H1 (cell line): ENCODE measurements around the gene SLC13A5. TPM values are rescaled to one million over a fixed set of nuclear protein-coding genes. Genes with fewer than 3 reads are reported as not detected.

Source experiments
- CTCF ChIA-PET: fragments of 300-600 bp; sonication (Branson Sonifier 250); formaldehyde crosslinking; loops from one replicate; lab custom pipeline; 2021; ENCODE audit not compliant: partially characterized antibody; lab: Charles Lee
- POLR2A ChIA-PET: fragments of 300-600 bp; sonication (Branson Sonifier 250); formaldehyde crosslinking; loops from one replicate; lab custom pipeline; 2021; ENCODE audit warnings: inconsistent platforms; ENCODE audit not compliant: partially characterized antibody; lab: Charles Lee
- DNase-seq, 2 experiments: peaks; one replicate each; pipeline versions ENCODE4 v3.0.0 to v3.0.0-alpha.2; 2010 to 2022; ENCODE audit warnings: low spot score in 2 of 2, low read depth in 1 of 2, mixed read lengths in 1 of 2
- FAIRE-seq: peaks from 2 replicates; lab custom pipeline; 2011; peaks lifted over from hg19 to GRCh38; lab: Jason Lieb, UNC
- H2AFZ ChIP-seq: 2 replicates; pipeline ENCODE4 v1.8.1; 2012; ENCODE audit warnings: low read length, inconsistent platforms
- H2AK5ac ChIP-seq: 2 replicates; pipeline ENCODE4 v1.6.1; 2013; ENCODE audit warnings: low read depth, low read length
- H2BK120ac ChIP-seq: replicated peaks from 2 replicates; pipeline ENCODE3; 2013; ENCODE audit warnings: low read depth, low read length, inconsistent platforms
- H2BK12ac ChIP-seq: 2 replicates; pipeline ENCODE4 v1.6.1; 2013; ENCODE audit warnings: low read depth, low read length
- H2BK15ac ChIP-seq: 2 replicates; pipeline ENCODE4 v1.6.1; 2013; ENCODE audit warnings: low read length
- H2BK20ac ChIP-seq: 2 replicates; pipeline ENCODE4 v1.6.1; 2013; ENCODE audit warnings: low read length
- H2BK5ac ChIP-seq: 2 replicates; pipeline ENCODE4 v1.6.1; 2013; ENCODE audit warnings: low read depth, low read length
- H3K14ac ChIP-seq: 2 replicates; pipeline ENCODE4 v1.6.1; 2013; ENCODE audit warnings: inconsistent platforms; ENCODE audit not compliant: insufficient read length
- H3K18ac ChIP-seq: 2 replicates; pipeline ENCODE4 v1.6.1; 2013; ENCODE audit warnings: low read length; ENCODE audit errors: extremely low read depth
- H3K23ac ChIP-seq: 2 replicates; pipeline ENCODE4 v1.6.1; 2013; ENCODE audit warnings: inconsistent platforms; ENCODE audit not compliant: insufficient read length
- H3K23me2 ChIP-seq: 2 replicates; pipeline ENCODE4 v1.6.1; 2013; ENCODE audit warnings: low read depth, low read length
- H3K27ac ChIP-seq: 2 replicates; pipeline ENCODE4 v1.6.1; 2011; ENCODE audit warnings: low read depth, low read length, inconsistent platforms
- H3K27me3 ChIP-seq, 4 experiments: replicated peaks in 1 of 4; 1 replicate in 1 of 4; 2 replicates in 3 of 4; pipeline versions ENCODE4 v1.6.1 to v1.8.1; 2011 to 2013; ENCODE audit warnings: low read length in 3 of 4, mild to moderate bottlenecking in 3 of 4, inconsistent platforms in 2 of 4, mixed read lengths in 2 of 4, moderate library complexity in 1 of 4; ENCODE audit not compliant: control insufficient read depth in 3 of 4, insufficient read depth in 3 of 4; ENCODE audit errors: extremely low read depth in 1 of 4
- H3K36me3 ChIP-seq, 4 experiments: 2 replicates each; pipeline versions ENCODE4 v1.6.1 to v1.8.1; 2011 to 2013; ENCODE audit warnings: mild to moderate bottlenecking in 4 of 4, low read length in 3 of 4, moderate library complexity in 2 of 4, control low read depth in 1 of 4, inconsistent platforms in 1 of 4; ENCODE audit not compliant: insufficient read depth in 4 of 4, control insufficient read depth in 2 of 4
- H3K4ac ChIP-seq: replicated peaks from 2 replicates; pipeline ENCODE3; 2013; ENCODE audit warnings: low read length, low read depth, mixed read lengths, inconsistent platforms; ENCODE audit not compliant: insufficient read length
- H3K4me1 ChIP-seq, 4 experiments: replicated peaks in 1 of 4; 1 replicate in 1 of 4; 2 replicates in 3 of 4; pipeline versions ENCODE4 v1.6.1 to v1.8.1; 2011 to 2013; ENCODE audit warnings: low read length in 3 of 4, inconsistent platforms in 2 of 4, mixed read lengths in 1 of 4; ENCODE audit not compliant: insufficient read depth in 4 of 4, control insufficient read depth in 3 of 4
- H3K4me2 ChIP-seq, 2 experiments: 2 replicates each; pipeline versions ENCODE4 v1.6.1 to v1.8.1; 2011 to 2013; ENCODE audit warnings: low read depth in 2 of 2, low read length in 2 of 2, control low read depth in 1 of 2, inconsistent platforms in 1 of 2, mild to moderate bottlenecking in 1 of 2; ENCODE audit not compliant: insufficient read depth in 1 of 2
- H3K4me3 ChIP-seq, 4 experiments: fragments of 200-600, 300-600 bp in 1 of 4; sonication (generic), shearing (Covaris generic), sonication (Bioruptor Twin) in 1 of 4; 2 replicates each; pipeline versions ENCODE4 v1.5.1 to v1.8.1; 2011 to 2016; ENCODE audit warnings: low read length in 4 of 4, low read depth in 3 of 4, control low read depth in 2 of 4, inconsistent platforms in 2 of 4, mild to moderate bottlenecking in 2 of 4, mixed read lengths in 1 of 4, moderate library complexity in 1 of 4; ENCODE audit not compliant: insufficient read depth in 2 of 4; ENCODE audit errors: extremely low read depth in 1 of 4
- H3K56ac ChIP-seq: replicated peaks from 2 replicates; pipeline ENCODE3; 2013; ENCODE audit warnings: low read depth, mild to moderate bottlenecking, mixed read lengths, low read length, inconsistent platforms; ENCODE audit not compliant: insufficient read length
- H3K79me1 ChIP-seq: 2 replicates; pipeline ENCODE4 v1.6.1; 2013; ENCODE audit warnings: low read depth, low read length, control low read depth
- H3K79me2 ChIP-seq, 2 experiments: 2 replicates each; pipeline versions ENCODE4 v1.6.1 to v1.8.1; 2012 to 2013; ENCODE audit warnings: low read length in 2 of 2, mild to moderate bottlenecking in 2 of 2, inconsistent platforms in 1 of 2; ENCODE audit not compliant: insufficient read depth in 2 of 2, control insufficient read depth in 1 of 2
- H3K9ac ChIP-seq, 4 experiments: replicated peaks in 1 of 4; 1 replicate in 1 of 4; 2 replicates in 3 of 4; pipeline versions ENCODE4 v1.6.1 to v1.8.1; 2011 to 2013; ENCODE audit warnings: low read depth in 3 of 4, low read length in 3 of 4, control low read depth in 2 of 4, mild to moderate bottlenecking in 2 of 4, moderate library complexity in 2 of 4, inconsistent platforms in 1 of 4; ENCODE audit errors: extremely low read depth in 1 of 4
- H3K9me3 ChIP-seq, 2 experiments: 2 replicates each; pipeline versions ENCODE4 v1.6.1 to v1.8.1; 2012 to 2013; ENCODE audit warnings: mild to moderate bottlenecking in 2 of 2, moderate library complexity in 2 of 2, control low read depth in 1 of 2, inconsistent platforms in 1 of 2, low read depth in 1 of 2, low read length in 1 of 2, mixed read lengths in 1 of 2; ENCODE audit not compliant: insufficient read depth in 2 of 2
- H4K20me1 ChIP-seq, 2 experiments: replicated peaks in 1 of 2; 2 replicates each; pipeline versions ENCODE3 to v1.8.1; 2011 to 2013; ENCODE audit warnings: inconsistent platforms in 2 of 2, low read length in 2 of 2, mild to moderate bottlenecking in 1 of 2; ENCODE audit not compliant: insufficient read depth in 2 of 2, control insufficient read depth in 1 of 2
- H4K5ac ChIP-seq: 2 replicates; pipeline ENCODE4 v1.6.1; 2013; ENCODE audit warnings: low read length, low read depth, mixed read lengths, inconsistent platforms; ENCODE audit not compliant: insufficient read length
- H4K8ac ChIP-seq: 2 replicates; pipeline ENCODE4 v1.8.0; 2013; ENCODE audit warnings: mild to moderate bottlenecking, moderate library complexity, low read length, inconsistent platforms; ENCODE audit not compliant: insufficient read depth; ENCODE audit errors: extremely low read depth
- H4K91ac ChIP-seq: replicated peaks from 2 replicates; pipeline ENCODE3; 2013; ENCODE audit warnings: low read length, mixed read lengths, inconsistent platforms; ENCODE audit not compliant: insufficient read length
- KDM4A ChIP-seq: IDR thresholded peaks from one replicate; pipeline ENCODE4 v1.7.1; 2012; ENCODE audit warnings: low read depth, mild to moderate bottlenecking, moderate library complexity, low read length, inconsistent platforms; ENCODE audit not compliant: severe bottlenecking
- WGBS, 2 experiments: shearing (Covaris generic) in 1 of 2; methylation state at CpG; one replicate each; pipeline versions ENCODE4 v1.1.6 to v1.1.7; 2013 to 2015; ENCODE audit warnings: low lambda C conversion rate in 2 of 2, mixed read lengths in 2 of 2, inconsistent platforms in 1 of 2, low coverage in 1 of 2, missing lambda C conversion rate in 1 of 2; ENCODE audit not compliant: insufficient replicate concordance in 2 of 2, insufficient coverage in 1 of 2, insufficient read length in 1 of 2; ENCODE audit errors: extremely low coverage in 1 of 2, missing lambda C conversion rate in 1 of 2; 5-methylcytosine and 5-hydroxymethylcytosine counted together
- polyA plus RNA-seq, 7 experiments: library from polyadenylated mRNA; depleted of rRNA in 3 of 7; stranded (reverse) in 5 of 7; unstranded in 2 of 7; fragments of >200 nt in 5 of 7; fragments of 200-250 nt in 2 of 7; gene quantifications; 1 replicate in 5 of 7; 2 replicates in 1 of 7; 4 replicates in 1 of 7; pipeline versions ENCODE4 v1.2.1 to v1.2.3, GENCODE V29; 2011 to 2013; ENCODE audit warnings: missing spikeins in 2 of 7, mixed read lengths in 2 of 7
- total RNA-seq: library from RNA; stranded (reverse); fragmentation: NEBNext Ultra II Directional; extraction: Animal tissue kit (Norgen Biotek cat#: 25700); gene quantifications from 2 replicates; pipeline ENCODE4 v1.2.1, GENCODE V29; 2021

Gene SLC13A5
- total and polyA plus RNA-seq, 2 of the 8 experiments (the other 6 are each of a cell fraction or from before 2014, with no cell fraction given), result 2.1 to 2.6 TPM

DNA sequence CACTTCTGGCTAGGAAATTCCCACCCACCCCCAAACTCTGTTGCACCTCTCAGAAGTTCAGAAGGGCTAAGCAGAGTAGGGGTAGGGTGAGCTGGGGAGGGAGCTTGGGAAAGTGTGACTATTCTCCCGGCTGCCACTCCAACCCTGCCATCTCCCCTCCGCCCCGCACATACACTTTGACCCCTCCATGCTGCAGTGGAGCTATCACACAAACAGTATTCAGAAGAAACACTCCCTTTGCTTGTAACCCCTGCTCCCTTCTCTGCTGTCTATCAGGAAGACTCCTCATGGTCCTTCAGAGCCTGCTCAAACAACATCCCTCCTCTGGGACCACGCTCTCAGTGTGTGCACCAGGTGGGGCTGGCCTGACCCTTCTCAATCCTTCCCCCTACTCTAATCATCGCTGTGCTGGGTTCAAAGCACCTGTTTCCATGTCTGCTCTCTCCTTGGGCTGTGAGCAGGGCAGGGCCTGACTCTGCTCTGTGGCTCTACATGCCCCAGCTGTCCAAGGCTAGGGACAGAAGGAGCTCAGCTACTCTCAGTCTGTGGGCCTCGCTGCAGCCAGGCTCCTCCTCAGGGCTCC lies 8.6 kb downstream of the SLC13A5 start:
- no peaks in the 10 kb centered on the region for H3K79me2 ChIP-seq
- WGBS, 2 experiments, result 75% methylated on average over 6 of the region's 6 CpGs; no CpG with 5 or more reads in 1 of the 2 experiments
- H2BK12ac ChIP-seq, result no peak overlapping the region
- no peaks in the 10 kb centered on the region for H3K36me3 ChIP-seq
- no peak for TF ChIP-seq KDM4A
- H3K23me2 ChIP-seq, result no peaks in the 10 kb centered on the region
- no peaks in the 10 kb centered on the region for H4K20me1 ChIP-seq
- H2BK15ac ChIP-seq, result no peak overlapping the region
- no peaks in the 10 kb centered on the region for H3K9me3 ChIP-seq
- no peak overlapping the region for H3K4me2 ChIP-seq
- no peak overlapping the region for H3K4me3 ChIP-seq
- DNase-seq (no peak), FAIRE-seq (no peak)
- no peaks in the 10 kb centered on the region; a peak in 2 of 7 replicates for H3K27me3 ChIP-seq
- ChIA-PET POLR2A (no interaction called here), CTCF (interaction anchor here (1.0 to 5.8 kb wide), 6 partner anchors 9 to 432 kb away, joined by 3 to 34 read pairs (median 14); partner anchors contain the start of gene SLC13A5)
- H2BK20ac ChIP-seq, result no peak overlapping the region; the same call in 1 of the 2 replicates
- H2BK5ac ChIP-seq, result no peak overlapping the region
- no peak overlapping the region for H3K23ac ChIP-seq
- H3K18ac ChIP-seq, result no peak overlapping the region
- no peak overlapping the region for H3K4ac ChIP-seq
- no peak overlapping the region for H2AK5ac ChIP-seq
- H4K91ac ChIP-seq, result no peak overlapping the region
- no peaks in the 10 kb centered on the region; a peak in 1 of 7 replicates for H3K4me1 ChIP-seq
- H3K27ac ChIP-seq, result no peak overlapping the region
- H3K9ac ChIP-seq, result no peak overlapping the region
- no peaks in the 10 kb centered on the region for H3K79me1 ChIP-seq
- H3K56ac ChIP-seq, result no peak overlapping the region
- H4K5ac ChIP-seq, result no peak overlapping the region
- no peak overlapping the region for H3K14ac ChIP-seq
- H2AFZ ChIP-seq, result no peak overlapping the region
- no peak overlapping the region for H4K8ac ChIP-seq
- H2BK120ac ChIP-seq, result no peak overlapping the region
